Left lung (tissue), 10 donors: ENCODE measurements around the gene LONP1. TPM values are rescaled to one million over a fixed set of nuclear protein-coding genes. Genes with fewer than 3 reads are reported as not detected.

Experiments
- ATAC-seq: fragments of 200-7000 bp; cut with Tn5 transposase; one replicate; pipeline ENCODE4 v1.9.1; 2020; ENCODE audit warnings: moderate library complexity
- DNase-seq, 4 donors: peaks; one replicate each; pipeline ENCODE4 v3.0.0-alpha.2; 2013 to 2020
- H3K27ac ChIP-seq, 2 donors: fragments of 200-600 bp; sonication (generic) in 1 of 2; one replicate each; pipeline versions ENCODE4 v1.5.0 to v1.8.0; 2020 to 2021
- H3K27me3 ChIP-seq, 2 donors: fragments of 200-600 bp; sonication (generic) in 1 of 2; one replicate each; pipeline versions ENCODE4 v1.5.0 to v1.8.0; 2020 to 2021
- H3K36me3 ChIP-seq, 2 donors: fragments of 200-600 bp; sonication (generic) in 1 of 2; one replicate each; pipeline versions ENCODE4 v1.5.0 to v1.8.0; 2020 to 2021
- H3K4me1 ChIP-seq, 2 donors: fragments of 200-600 bp; one replicate each; pipeline ENCODE4 v1.8.0; 2021
- H3K4me3 ChIP-seq, 2 donors: fragments of 200-600 bp; sonication (generic) in 1 of 2; one replicate each; pipeline versions ENCODE4 v1.5.0 to v1.8.0; 2020 to 2021; ENCODE audit warnings: mild to moderate bottlenecking in 1 of 2
- H3K9me3 ChIP-seq, 2 donors: fragments of 200-600 bp; sonication (generic) in 1 of 2; one replicate each; pipeline versions ENCODE4 v1.5.0 to v1.8.0; 2020 to 2021
- CTCF ChIP-seq, 2 donors: fragments of 200-600 bp; sonication (generic) in 1 of 2; IDR thresholded peaks; one replicate each; pipeline versions ENCODE4 v1.5.0 to v1.8.0; 2021; ENCODE audit warnings: antibody characterized with exemption in 2 of 2
- intact Hi-C, 2 donors: fragments of 100-400 bp; cut with DNase I; formaldehyde crosslinking; loops; one replicate each; pipeline versions ENCODE4 v1.11.2 to v1.14.2; 2022
- polyA plus RNA-seq, 6 donors: library from polyadenylated mRNA; unstranded; fragments of 120-200 nt; gene quantifications; one replicate each; pipeline ENCODE4 v1.2.1, GENCODE V29; 2013; ENCODE audit not compliant: insufficient read length in 6 of 6
- total RNA-seq, 2 donors: library from RNA; stranded (reverse); fragmentation: NEBNext Ultra II Directional; extraction: Animal tissue kit (Norgen Biotek cat#: 25700); gene quantifications; one replicate each; pipeline ENCODE4 v1.2.1, GENCODE V29; 2021
- donor health status: DM: no; HTN: yes; CAD: no.
- donor health status: DM: no; HTN: no; CAD: no.

The LONP1 gene
- total and polyA plus RNA-seq, 8 donors = 39.9 to 93.9 (median 49.6) TPM

- H3K9me3 ChIP-seq = no peaks in the 10 kb centered on the region
- intact Hi-C loops = no loop called here
Measured at GRCh38 chr19:5698635-5699422, 21.1 kb downstream of the LONP1 start.

GRCh38 chr19:5697890-5698634 is 21.9 kb downstream of the LONP1 start:
- Histone ChIP-seq H3K27me3 (no peaks in the 10 kb centered on the region), H3K9me3 (no peaks in the 10 kb centered on the region), H3K36me3 (peaks cover 0 to 83% of the 10 kb centered on the region in 2 donors), H3K4me3 (no peak overlapping the region), H3K27ac (no peak overlapping the region), H3K4me1 (peaks cover 0 to 4% of the 10 kb centered on the region in 2 donors)
- ATAC-seq (no peak), DNase-seq (no peak)
- intact Hi-C loops = no loop called here
- TF ChIP-seq CTCF (IDR thresholded peaks at IDR 0.05) = no peak

More at GRCh38 chr19:5698635-5699422, 21.1 kb downstream of the LONP1 start:
- peaks cover 0 to 83% of the 10 kb centered on the region in 2 donors for H3K36me3 ChIP-seq
- no peak for ATAC-seq
- no peak overlapping the region for H3K27ac ChIP-seq
- no peaks in the 10 kb centered on the region for H3K27me3 ChIP-seq
- no peak for DNase-seq
- H3K4me1 ChIP-seq = no peaks in the 10 kb centered on the region
- no peak overlapping the region for H3K4me3 ChIP-seq
- TF ChIP-seq CTCF (IDR thresholded peaks at IDR 0.05) = no peak

- no peaks in the 10 kb centered on the region for H3K27me3 ChIP-seq
Measured at GRCh38 chr19:5697022-5697889, 22.7 kb downstream of the LONP1 start.

GRCh38 chr19:5696196-5697021 is 23.5 kb downstream of the LONP1 start:
- H3K36me3 ChIP-seq = peaks cover 0 to 98% of the 10 kb centered on the region in 2 donors
- no peak for TF ChIP-seq CTCF (IDR thresholded peaks at IDR 0.05)
- H3K4me3 ChIP-seq = no peak overlapping the region
- no peaks in the 10 kb centered on the region for H3K27me3 ChIP-seq
- intact Hi-C loops = no loop called here
- ATAC-seq (no peak), DNase-seq (no peak)
- H3K27ac ChIP-seq = no peak overlapping the region
- peaks cover 5 to 19% of the 10 kb centered on the region in 2 donors for H3K4me1 ChIP-seq
- no peaks in the 10 kb centered on the region for H3K9me3 ChIP-seq

More at GRCh38 chr19:5697022-5697889, 22.7 kb downstream of the LONP1 start:
- intact Hi-C loops = no loop called here
- H3K36me3 ChIP-seq = peaks cover 0 to 90% of the 10 kb centered on the region in 2 donors
- no peaks in the 10 kb centered on the region for H3K9me3 ChIP-seq
- DNase-seq = no peak
- H3K4me3 ChIP-seq = no peak overlapping the region
- no peak for TF ChIP-seq CTCF (IDR thresholded peaks at IDR 0.05)
- H3K27ac ChIP-seq = no peak overlapping the region
- H3K4me1 ChIP-seq = peaks cover 0 to 11% of the 10 kb centered on the region in 2 donors
- no peak for ATAC-seq
